HepG2 (cell line): ENCODE data around the gene ADAMTS2. TPM values are rescaled to one million over a fixed set of nuclear protein-coding genes. Genes with fewer than 3 reads are reported as not detected.

Source experiments
- ATAC-seq: fragments of 200-7000 bp; cut with Tn5 transposase; 3 replicates; pipeline ENCODE4 v1.9.1; 2020; ENCODE audit warnings: mild to moderate bottlenecking, moderate library complexity
- BruUV-seq: library from RNA; stranded (reverse); fragments of 400-500 nt; replicated peaks from 2 replicates; lab custom pipeline; 2021; lab: Mats Ljungman, UMichigan
- CTCF ChIA-PET: fragments of 300-600 bp; formaldehyde crosslinking; extraction: SDS; loops from one replicate; lab custom pipeline; 2021; ENCODE audit warnings: low total read pairs, inconsistent platforms, low intra/inter-chr PET ratio; lab: Yijun Ruan, JAX
- POLR2A ChIA-PET: fragments of 350-600 bp; sonication (Branson Sonifier 250); formaldehyde crosslinking; loops from one replicate; lab custom pipeline; 2020; ENCODE audit warnings: antibody characterized with exemption, inconsistent platforms; lab: Yijun Ruan, JAX
- DNase-seq: peaks from one replicate; pipeline ENCODE4 v3.0.0-alpha.2; 2015; ENCODE audit warnings: low spot score
- FAIRE-seq: peaks from 3 replicates; lab custom pipeline; 2011; peaks lifted over from hg19 to GRCh38; lab: Jason Lieb, UNC
- H2AFZ ChIP-seq: one replicate; pipeline ENCODE4 v1.6.1; 2011; ENCODE audit warnings: low read length, inconsistent platforms
- H3K27ac ChIP-seq: fragments of 300-600 bp; 3 replicates; pipeline ENCODE4 v1.8.0; 2011; ENCODE audit warnings: mixed run types, mild to moderate bottlenecking, mixed read lengths, low read length, inconsistent platforms; ENCODE audit not compliant: insufficient read depth; ENCODE audit errors: extremely low read length
- H3K27me3 ChIP-seq, 2 experiments: fragments of 200-600 bp in 1 of 2; 2 replicates in 1 of 2; 3 replicates in 1 of 2; pipeline versions ENCODE4 v1.6.0 to v1.8.0; 2011; ENCODE audit warnings: low read length in 2 of 2, mild to moderate bottlenecking in 2 of 2, moderate library complexity in 2 of 2, inconsistent platforms in 1 of 2; ENCODE audit not compliant: insufficient read depth in 2 of 2, control insufficient read depth in 1 of 2
- H3K36me3 ChIP-seq, 2 experiments: fragments of 200-600 bp in 1 of 2; replicated peaks in 1 of 2; 2 replicates in 1 of 2; 3 replicates in 1 of 2; pipeline versions ENCODE4 v1.5.1 to v1.8.0; 2011; ENCODE audit warnings: low read length in 2 of 2, inconsistent platforms in 1 of 2; ENCODE audit not compliant: insufficient read depth in 2 of 2, control insufficient read depth in 1 of 2
- H3K4me1 ChIP-seq: 2 replicates; pipeline ENCODE4 v1.5.1; 2012; ENCODE audit warnings: low read length, inconsistent platforms; ENCODE audit not compliant: insufficient read depth
- H3K4me2 ChIP-seq: 2 replicates; pipeline ENCODE4 v1.6.0; 2011; ENCODE audit warnings: low read depth, low read length, inconsistent platforms
- H3K4me3 ChIP-seq, 3 experiments: fragments of 200-600 bp in 1 of 3; sonication (generic), shearing (Covaris generic) in 1 of 3; replicated peaks in 1 of 3; 2 replicates each; pipeline ENCODE4 v1.5.1; 2011 to 2016; ENCODE audit warnings: low read length in 3 of 3, inconsistent platforms in 2 of 3, low read depth in 2 of 3, mild to moderate bottlenecking in 2 of 3, control low read depth in 1 of 3, mixed read lengths in 1 of 3; ENCODE audit not compliant: insufficient read depth in 1 of 3
- H3K79me2 ChIP-seq: one replicate; pipeline ENCODE4 v1.6.1; 2011; ENCODE audit warnings: low read length, inconsistent platforms; ENCODE audit not compliant: insufficient read depth
- H3K9ac ChIP-seq: 2 replicates; pipeline ENCODE4 v1.6.0; 2011; ENCODE audit warnings: mild to moderate bottlenecking, low read depth, low read length, inconsistent platforms; ENCODE audit not compliant: insufficient read depth
- H3K9me3 ChIP-seq: 2 replicates; pipeline ENCODE4 v1.5.1; 2012; ENCODE audit warnings: mild to moderate bottlenecking, low read length
- H4K20me1 ChIP-seq: 2 replicates; pipeline ENCODE4 v1.6.0; 2011; ENCODE audit warnings: inconsistent platforms, mild to moderate bottlenecking, low read length, moderate library complexity; ENCODE audit not compliant: insufficient read depth
- EP300 ChIP-seq, 3 experiments: sonication (generic) in 1 of 3; formaldehyde crosslinking in 1 of 3; IDR thresholded peaks; 2 replicates each; pipeline versions ENCODE4 v1.5.1 to v1.6.1; 2011 to 2020; ENCODE audit warnings: low read depth in 2 of 3, low read length in 2 of 3, borderline replicate concordance in 1 of 3, improper control_type of control experiment in 1 of 3, mild to moderate bottlenecking in 1 of 3, missing genetic modification reagents in 1 of 3, moderate library complexity in 1 of 3
- ESRRA ChIP-seq: sonication (generic); formaldehyde crosslinking; IDR thresholded peaks from 2 replicates; pipeline ENCODE4 v1.5.1; 2020; ENCODE audit warnings: mild to moderate bottlenecking, low read depth, missing genetic modification reagents
- NFKBIZ ChIP-seq: IDR thresholded peaks from 2 replicates; pipeline ENCODE4 v1.6.1; 2018; ENCODE audit warnings: missing genetic modification reagents, missing compliant biosample characterization
- PHF8 ChIP-seq: sonication (generic); formaldehyde crosslinking; IDR thresholded peaks from 2 replicates; pipeline ENCODE4 v1.5.0; 2020; ENCODE audit warnings: missing genetic modification reagents
- SIN3B ChIP-seq: fragments of 150-350 bp; IDR thresholded peaks from 2 replicates; pipeline ENCODE4 v1.6.1; 2014; ENCODE audit warnings: low read length
- TFDP2 ChIP-seq: sonication (generic); formaldehyde crosslinking; IDR thresholded peaks from 2 replicates; pipeline ENCODE4 v1.4.0; 2020; ENCODE audit warnings: missing genetic modification reagents
- ZBTB25 ChIP-seq: IDR thresholded peaks from 2 replicates; pipeline ENCODE4 v1.6.1; 2018; ENCODE audit warnings: missing genetic modification reagents
- ZFP37 ChIP-seq: sonication (generic); formaldehyde crosslinking; IDR thresholded peaks from 2 replicates; pipeline ENCODE4 v1.4.0; 2020; ENCODE audit warnings: missing genetic modification reagents, borderline replicate concordance
- ZNF615 ChIP-seq: sonication (generic); formaldehyde crosslinking; IDR thresholded peaks from 2 replicates; pipeline ENCODE4 v1.5.0; 2020; ENCODE audit warnings: mild to moderate bottlenecking, missing genetic modification reagents, borderline replicate concordance
- ZNF674 ChIP-seq: sonication (generic); formaldehyde crosslinking; IDR thresholded peaks from 2 replicates; pipeline ENCODE4 v1.5.0; 2020; ENCODE audit warnings: low read depth, mild to moderate bottlenecking, missing genetic modification reagents
- ZNF713 ChIP-seq: sonication (generic); formaldehyde crosslinking; IDR thresholded peaks from 2 replicates; pipeline ENCODE4 v1.4.0; 2020; ENCODE audit warnings: mild to moderate bottlenecking, missing genetic modification reagents
- ZNF740 ChIP-seq: sonication (generic); formaldehyde crosslinking; IDR thresholded peaks from 2 replicates; pipeline ENCODE4 v1.4.0; 2020; ENCODE audit warnings: missing genetic modification reagents
- WGBS: methylation state at CpG from one replicate; pipeline ENCODE4 v1.1.6; 2017; ENCODE audit warnings: low lambda C conversion rate; 5-methylcytosine and 5-hydroxymethylcytosine counted together
- in situ Hi-C: cut with HindIII; loops from 2 replicates; pipeline ENCODE4 v1.10.0; 2017; ENCODE audit warnings: low pct_unique_long_range_greater_than_20kb; ENCODE audit not compliant: extremely low pct_ligation_motif_present
- intact Hi-C: fragments of 100-400 bp; cut with micrococcal nuclease; formaldehyde crosslinking; loops from one replicate; pipeline ENCODE4 v1.10.0; 2022; ENCODE audit not compliant: unreplicated experiment
- polyA plus RNA-seq, 8 experiments: library from polyadenylated mRNA; depleted of rRNA in 3 of 8; stranded (reverse) in 7 of 8; unstranded in 1 of 8; fragments of >200 nt; fragmentation: Illumina TruSeq in 4 of 8; extraction: Trizol in 4 of 8; gene quantifications; 2 replicates each; pipeline versions ENCODE4 v1.2.1 to v1.2.3, GENCODE V29; 2011 to 2016; ENCODE audit warnings: low read depth in 4 of 8, missing spikeins in 1 of 8, mixed read lengths in 1 of 8; ENCODE audit not compliant: insufficient read depth in 1 of 8
- total RNA-seq, 5 experiments: library from RNA; depleted of rRNA; stranded (reverse); fragments of >200 nt; fragmentation: Illumina TruSeq; extraction: Trizol; gene quantifications; 2 replicates each; pipeline ENCODE4 v1.2.3, GENCODE V29; 2016; ENCODE audit warnings: low read depth in 1 of 5

Gene ADAMTS2
- total and polyA plus RNA-seq, 2 of the 13 experiments (the other 11 are each of a cell fraction or from before 2014, with no cell fraction given), result 0.24 to 3.5 TPM

GRCh38 chr5:179307931-179308471 is 37.3 kb downstream of the ADAMTS2 start:
- Histone ChIP-seq H3K9ac (no peak overlapping the region), H3K4me1 (no peaks in the 10 kb centered on the region), H3K4me3 (no peak overlapping the region), H3K79me2 (no peaks in the 10 kb centered on the region), H3K9me3 (peaks cover 8% of the 10 kb centered on the region; the same call in 1 of the 2 replicates), H2AFZ (no peak overlapping the region), H3K36me3 (no peaks in the 10 kb centered on the region), H3K27ac (no peak overlapping the region), H3K4me2 (no peak overlapping the region), H3K27me3 (0 out of 5 replicates have a peak, but pooled peaks cover 1 to 4% of the 10 kb centered on the region in 2 experiments), H4K20me1 (no peaks in the 10 kb centered on the region)
- CTCF ChIA-PET, result no interaction called here
- ATAC-seq (no peak), FAIRE-seq (no peak), DNase-seq (no peak)
- no peak for TF ChIP-seq ESRRA (CRISPR knock-in tag)
- no peak for TF ChIP-seq EP300 (IDR thresholded peaks at IDR 0.05; ENCODE audit: low read depth in 2 of 2, low read length in 2 of 2)
- TF ChIP-seq EP300 (CRISPR knock-in tag; IDR thresholded peaks at IDR 0.05; ENCODE audit: borderline replicate concordance), result no peak
- 34% methylated on average over 18 of the region's 24 CpGs for WGBS
- in situ Hi-C loops, result no loop called here
- no TSS peak for BruUV-seq
- intact Hi-C loops, result no loop called here
- POLR2A ChIA-PET, result no interaction called here

GRCh38 chr5:179307013-179307800 is 38.1 kb downstream of the ADAMTS2 start:
- Histone ChIP-seq H3K4me3 (no peak overlapping the region), H3K79me2 (no peaks in the 10 kb centered on the region), H3K4me1 (no peaks in the 10 kb centered on the region), H3K9me3 (peaks cover 8% of the 10 kb centered on the region; the same call in 1 of the 2 replicates), H3K27me3 (0 out of 5 replicates have a peak, but pooled peaks cover 1 to 4% of the 10 kb centered on the region in 2 experiments), H2AFZ (no peak overlapping the region), H3K9ac (no peak overlapping the region), H3K4me2 (no peak overlapping the region), H3K36me3 (no peaks in the 10 kb centered on the region), H3K27ac (no peak overlapping the region), H4K20me1 (no peaks in the 10 kb centered on the region)
- in situ Hi-C loops (no loop called here), intact Hi-C loops (no loop called here)
- ATAC-seq, result no peak
- ChIA-PET CTCF (no interaction called here), POLR2A (no interaction called here)
- WGBS, result 75% methylated on average over 7 of the region's 29 CpGs
- BruUV-seq, result no TSS peak
- FAIRE-seq, result no peak
- DNase-seq, result no peak
- TF ChIP-seq ZNF615 (CRISPR knock-in tag) (no peak), SIN3B (no peak), ZNF713 (CRISPR knock-in tag) (no peak), ZNF740 (CRISPR knock-in tag) (no peak), TFDP2 (CRISPR knock-in tag) (no peak), NFKBIZ (CRISPR knock-in tag) (no peak), ZBTB25 (CRISPR knock-in tag) (no peak), ZFP37 (CRISPR knock-in tag) (no peak), ZNF674 (CRISPR knock-in tag) (no peak), PHF8 (CRISPR knock-in tag) (no peak)
